Left cardiac atrium (tissue), 4 donors: Measurements from ENCODE around the gene ZFYVE28. TPM values are rescaled to one million over a fixed set of nuclear protein-coding genes. Genes with fewer than 3 reads are reported as not detected.

Experiments used
- ATAC-seq, 2 donors: fragments of 200-7000 bp; cut with Tn5 transposase; one replicate each; pipeline ENCODE4 v1.9.1; 2020; ENCODE audit warnings: mild to moderate bottlenecking in 2 of 2, moderate library complexity in 2 of 2
- DNase-seq: peaks from one replicate; pipeline ENCODE4 v3.0.0-alpha.2; 2020
- intact Hi-C, 2 donors: fragments of 100-400 bp; cut with DNase I; formaldehyde crosslinking; loops; one replicate each; pipeline versions ENCODE4 v1.14.1 to v1.15.1; 2022 to 2023
- total RNA-seq, 2 donors: library from RNA; stranded (reverse); fragmentation: NEBNext Ultra II Directional; extraction: Animal tissue kit (Norgen Biotek cat#: 25700); gene quantifications; one replicate each; pipeline ENCODE4 v1.2.1, GENCODE V29; 2021
- donor health status: DM: no; HTN: yes; CAD: no.
- donor health status: DM: no; HTN: yes; CAD: no; lungs with severe emphysema.
- donor health status: DM: yes; HTN: yes; CAD: no.
- donor health status: Dilated cardiomyopathy.

ZFYVE28 gene
- total RNA-seq, 2 donors from 2014 or later, result 5.2 to 7.2 TPM

DNA sequence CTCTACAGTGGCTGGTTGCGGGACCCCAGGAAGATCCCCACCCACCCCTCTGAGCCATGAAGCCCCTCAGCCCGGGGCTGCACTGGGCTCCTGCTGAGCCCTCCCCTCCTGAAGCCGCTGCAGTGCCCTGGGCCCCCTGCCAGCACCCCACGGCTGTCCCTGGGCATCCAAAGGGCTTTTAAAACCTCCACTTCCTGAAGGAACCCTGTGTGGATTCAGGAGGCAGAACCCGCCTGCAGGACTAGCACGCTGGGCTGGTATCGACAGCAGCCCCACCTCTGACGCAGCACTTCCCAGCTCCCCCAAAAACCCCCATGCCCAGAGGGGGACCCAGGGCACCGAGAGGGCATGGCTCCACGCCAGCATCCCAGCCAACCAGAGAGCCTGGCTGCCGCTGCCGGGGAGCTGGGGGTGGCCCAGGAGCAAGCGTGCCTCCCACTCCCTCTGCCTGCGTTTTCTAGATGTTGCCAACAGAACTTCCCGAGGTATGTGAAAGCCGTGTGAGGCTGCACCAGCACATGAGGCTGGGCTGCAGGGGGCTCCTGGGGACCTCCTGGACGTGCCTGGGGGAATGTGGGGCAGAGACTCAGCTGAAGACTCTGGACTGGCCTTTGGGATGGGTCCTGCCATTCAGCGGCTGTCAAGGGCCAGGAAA, 162.8 kb downstream of the ZFYVE28 start:
- peak; percentile 42 to 55 for ATAC-seq
- intact Hi-C loops, result no loop called here

DNA sequence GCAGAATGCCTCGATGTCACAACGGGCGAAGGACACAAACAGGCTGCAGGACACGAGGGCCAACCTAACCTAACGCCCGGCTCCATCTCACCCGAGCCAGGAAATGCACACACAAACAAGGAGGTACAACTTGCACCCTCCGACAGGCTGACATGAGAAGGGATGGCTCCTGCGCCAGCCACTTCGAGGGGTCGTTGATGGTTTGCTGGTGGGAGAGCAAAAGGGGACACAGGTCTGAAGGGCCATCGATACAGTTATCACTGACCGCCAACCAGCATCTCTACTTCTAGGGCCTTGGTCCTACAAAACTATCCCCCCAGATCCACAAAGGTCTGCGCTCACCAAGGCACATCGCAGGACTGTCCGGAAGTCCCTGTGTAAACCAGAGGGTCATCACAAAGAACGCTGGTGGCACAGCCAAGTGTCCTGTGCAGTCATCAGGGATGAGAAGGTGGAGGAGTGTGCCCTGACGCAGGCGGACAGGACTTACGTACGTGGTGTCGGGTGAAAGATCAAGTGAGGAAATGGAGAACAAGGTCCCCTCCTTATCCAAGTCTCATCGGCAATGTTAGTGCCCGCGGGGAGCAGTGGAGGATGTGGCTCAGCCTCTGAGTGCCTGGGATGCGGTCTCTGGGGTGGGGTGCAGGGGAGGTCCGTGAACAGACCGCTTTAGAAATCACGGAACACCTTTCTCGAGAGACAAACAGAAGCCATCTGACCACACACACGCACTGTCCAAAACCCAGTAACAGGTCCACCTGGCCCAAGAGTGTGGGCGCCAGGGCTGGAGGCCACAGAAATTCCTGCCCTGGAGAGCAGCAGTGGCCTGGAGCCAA, 163.6 kb downstream of the ZFYVE28 start:
- no peak for DNase-seq
- intact Hi-C loops, result no loop called here
- ATAC-seq, result no peak

More for the DNA sequence above, 162.8 kb downstream of the ZFYVE28 start:
- peak; percentile 55 for DNase-seq

DNA sequence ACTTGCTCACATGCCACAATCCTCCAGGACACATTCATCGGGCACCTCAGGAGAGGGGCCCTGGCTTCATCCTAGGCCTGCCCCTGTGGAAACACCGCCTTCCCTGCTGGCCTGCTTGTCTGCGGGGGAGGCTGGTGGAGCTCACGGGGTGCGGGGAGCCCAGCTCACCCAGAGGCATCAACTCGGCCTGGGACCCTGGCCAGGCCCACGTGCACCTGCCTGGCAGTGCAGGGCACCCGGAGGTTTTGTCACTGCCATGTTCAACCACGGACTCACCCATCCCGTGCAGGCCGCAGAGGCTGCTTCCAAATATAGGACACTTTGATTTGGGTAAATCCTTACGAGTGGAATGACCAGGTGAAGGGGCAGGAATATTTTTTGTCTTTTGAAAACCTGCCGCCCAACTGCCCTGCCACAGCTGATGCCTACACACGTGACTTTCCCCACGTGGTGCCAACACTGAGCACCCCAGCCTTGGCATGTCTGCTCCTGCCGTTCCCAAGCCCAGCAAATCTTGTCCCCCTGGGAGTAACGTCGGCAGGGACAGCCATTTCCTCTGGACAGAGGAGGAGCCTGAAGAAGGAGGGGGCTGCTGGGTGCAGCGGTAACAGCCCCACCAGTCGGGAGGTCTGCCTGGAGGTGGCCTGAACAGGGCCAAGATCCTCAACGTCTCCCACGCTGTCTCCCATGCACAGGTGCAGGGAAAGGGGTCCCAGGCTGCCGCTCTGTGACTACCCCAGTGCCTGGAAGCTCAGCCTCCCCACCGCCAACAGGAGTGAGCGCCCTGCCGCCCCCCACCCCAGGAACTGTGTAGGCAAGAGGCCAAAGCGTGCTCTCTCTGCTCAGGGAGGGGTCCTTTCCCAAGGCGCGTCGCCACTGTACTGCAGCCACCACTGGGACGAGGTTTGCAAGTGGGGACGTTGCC, 165.0 kb downstream of the ZFYVE28 start:
- DNase-seq (peak; percentile 21), ATAC-seq (no peak)
- intact Hi-C loops, result no loop called here

DNA sequence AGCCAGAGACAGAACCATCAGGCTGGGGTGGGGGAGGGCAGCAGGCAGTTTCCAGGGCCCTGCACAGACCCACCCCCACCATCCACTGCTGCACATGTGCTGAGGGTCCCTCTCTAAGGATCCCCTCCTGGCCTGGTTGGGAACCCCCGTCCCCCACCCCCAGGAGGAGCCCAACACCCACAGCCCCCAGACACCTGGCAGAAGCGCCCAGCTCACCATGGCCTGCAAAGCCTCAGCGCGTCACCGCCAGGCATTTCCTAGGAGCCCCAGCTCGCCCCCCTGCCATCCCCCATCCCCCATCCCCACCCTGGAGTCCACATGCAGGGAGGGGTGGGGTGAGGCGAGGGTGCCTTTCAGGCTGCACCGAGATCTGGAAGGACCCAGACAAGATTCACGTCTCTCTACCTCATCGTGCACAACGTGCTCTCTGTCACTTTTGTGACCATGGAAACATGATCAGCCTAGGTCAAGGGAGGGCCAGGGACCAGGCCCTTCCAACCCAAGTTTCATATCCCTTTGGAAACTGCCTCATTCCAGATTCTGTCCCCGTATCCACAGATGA, 165.8 kb downstream of the ZFYVE28 start:
- DNase-seq (no peak), ATAC-seq (no peak)

DNA sequence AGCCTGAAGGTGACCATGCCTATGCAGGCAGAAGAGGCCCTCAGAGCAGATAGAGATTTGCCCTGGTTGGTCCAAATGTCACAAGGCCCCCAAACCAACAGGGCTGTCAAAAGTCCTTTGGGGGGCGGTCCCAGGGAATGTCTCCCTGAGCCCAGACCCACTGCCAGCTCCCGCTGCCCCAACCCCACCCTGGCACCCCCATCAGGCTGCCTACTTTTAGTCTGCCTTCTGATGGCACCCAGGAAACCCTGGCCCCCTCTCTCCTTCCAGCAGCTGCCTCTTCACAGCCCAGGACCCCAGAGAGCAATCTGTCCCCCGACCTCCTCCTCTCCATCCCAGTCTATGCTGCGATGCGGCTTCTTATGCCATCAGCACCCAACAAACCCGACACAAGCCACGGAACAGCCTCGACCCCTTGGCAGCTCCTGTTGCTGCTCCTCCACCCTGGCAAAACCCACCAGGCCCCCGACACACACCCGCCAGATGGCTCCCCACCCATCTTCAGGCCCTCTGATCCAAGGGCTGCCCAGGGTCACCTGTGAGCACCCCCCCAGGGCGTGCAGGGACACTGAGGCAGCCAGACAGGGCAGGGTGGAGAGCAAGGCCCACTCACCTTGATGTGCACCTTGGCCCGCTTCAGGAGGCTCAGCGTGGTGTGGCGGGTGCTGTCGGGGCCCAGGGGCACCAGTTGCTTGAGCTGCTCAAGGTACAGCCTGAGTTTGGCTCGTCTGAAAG, 166.5 kb downstream of the ZFYVE28 start:
- peak; percentile 18 for DNase-seq
- ATAC-seq, result no peak
- intact Hi-C loops, result no loop called here

More for the DNA sequence above, 165.8 kb downstream of the ZFYVE28 start:
- intact Hi-C loops, result no loop called here

DNA sequence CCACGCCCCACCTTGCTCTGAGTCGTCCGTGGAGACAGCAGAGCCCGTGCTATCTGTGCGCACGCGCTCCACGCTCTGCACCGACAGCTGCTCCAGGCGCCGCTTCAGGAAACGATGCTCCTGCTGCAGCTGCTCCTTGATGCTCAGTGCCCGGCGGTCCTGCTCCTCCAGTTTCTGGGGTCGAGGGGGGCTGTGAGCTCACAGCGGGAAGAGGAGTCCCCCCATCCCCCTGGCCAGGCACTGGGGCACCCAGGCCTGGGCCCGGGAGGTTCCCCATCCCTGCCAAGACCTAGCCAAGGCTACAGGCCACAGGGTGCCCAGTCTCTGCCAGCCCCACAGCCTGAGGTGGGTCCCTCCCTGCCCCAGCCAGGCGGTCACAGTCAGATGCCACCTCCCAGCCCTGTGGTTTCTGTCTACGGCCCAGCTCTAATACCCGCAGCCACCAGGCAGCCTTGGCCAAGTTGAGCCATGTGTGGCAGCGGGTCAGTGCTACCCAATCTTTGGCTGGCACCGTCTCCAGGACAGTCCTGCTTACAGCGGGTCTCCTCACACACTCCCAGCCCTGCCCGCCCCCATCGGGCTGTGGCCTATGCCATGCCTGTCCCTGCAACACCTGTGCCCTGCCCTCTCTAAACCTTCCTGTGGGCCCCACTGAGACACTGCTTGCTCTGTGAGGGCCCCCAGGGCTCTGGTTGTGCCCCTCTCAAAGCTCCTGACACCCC, 167.2 kb downstream of the ZFYVE28 start:
- no peak for ATAC-seq
- peak; percentile 21 for DNase-seq
- intact Hi-C loops, result no loop called here

DNA sequence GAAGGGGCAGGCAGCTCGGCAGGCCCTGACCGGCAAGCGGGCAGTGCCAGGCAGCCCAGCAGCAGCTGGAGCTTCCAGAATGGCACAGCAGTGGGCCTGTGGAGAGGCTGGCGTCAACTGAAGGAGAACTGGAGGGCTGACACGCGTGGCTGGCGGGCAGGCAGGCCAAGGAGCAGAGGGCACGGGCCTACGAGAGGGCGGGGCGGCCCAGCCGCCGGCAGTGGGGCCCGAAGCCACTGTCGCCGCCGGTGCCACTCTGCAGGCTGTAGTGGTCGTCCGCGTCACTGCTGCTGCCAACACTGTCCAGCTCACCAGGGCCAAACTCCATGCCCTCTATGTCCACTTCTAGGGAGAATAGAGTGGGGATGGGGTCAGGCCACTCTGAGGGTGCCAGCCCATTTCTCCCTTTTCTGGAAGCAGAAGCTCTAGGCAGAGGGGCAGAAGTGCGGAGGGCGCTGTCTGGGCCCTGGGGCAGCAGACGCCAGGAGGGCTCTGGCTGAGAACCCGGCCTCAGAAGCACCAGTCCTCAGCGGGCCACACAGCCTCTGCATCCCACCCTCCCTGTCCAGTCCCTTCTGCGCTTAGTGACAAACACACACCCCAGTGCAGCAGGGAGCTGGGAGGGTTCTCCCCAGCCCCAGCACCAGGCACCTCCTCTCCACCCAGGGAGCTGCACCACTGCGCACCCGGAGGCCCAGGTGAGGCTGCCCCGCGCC, 167.9 kb downstream of the ZFYVE28 start:
- no peak for ATAC-seq

DNA sequence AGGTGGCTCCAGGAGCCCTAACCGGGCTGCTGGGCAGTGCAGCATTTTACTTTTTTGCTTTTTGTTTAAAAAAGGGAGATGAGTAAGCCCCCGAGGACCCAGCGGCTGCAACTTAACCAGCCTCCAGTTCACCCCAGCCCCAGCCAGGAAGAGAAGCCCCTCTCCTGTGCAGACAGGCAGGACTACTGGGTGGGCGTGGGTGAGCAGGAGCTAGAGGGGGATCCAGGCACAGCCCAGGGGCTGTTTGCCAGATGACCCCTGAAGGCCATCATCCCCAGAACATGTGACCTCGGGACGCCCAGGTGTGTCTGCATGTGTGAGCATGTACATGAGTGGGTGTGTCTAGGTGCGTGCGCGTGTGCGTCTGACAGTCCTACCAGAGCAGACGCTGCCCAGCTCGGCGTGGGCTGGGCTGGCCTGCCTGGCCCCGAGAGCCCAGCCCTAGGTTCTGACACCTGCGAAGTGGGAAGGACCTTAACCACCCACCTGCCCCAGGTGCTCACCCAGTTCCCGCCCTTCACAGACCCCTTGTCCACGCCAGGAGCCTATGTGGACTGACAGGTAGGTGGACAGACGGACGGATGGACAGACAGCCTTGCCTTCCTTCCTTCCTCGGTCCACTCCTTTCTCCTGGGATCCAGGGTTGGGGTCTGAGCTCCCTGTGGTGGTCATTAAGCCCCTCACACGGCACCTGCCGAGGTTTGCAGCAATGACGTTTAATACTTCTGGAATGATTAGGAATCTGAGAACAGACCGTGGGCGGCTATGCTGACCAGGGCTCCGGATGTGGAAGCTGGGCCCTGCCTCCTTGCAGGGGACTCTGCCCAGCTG, 168.7 kb downstream of the ZFYVE28 start:
- ATAC-seq (no peak), DNase-seq (peak; percentile 15)
- intact Hi-C loops, result loop anchor here in 1 of 2 donors (10.0 kb wide), 1 partner anchor 165 kb away; the partner anchor contains the start of genes CFAP99 and ZFYVE28

More for the DNA sequence above, 167.9 kb downstream of the ZFYVE28 start:
- DNase-seq, result no peak
- intact Hi-C loops, result no loop called here

DNA sequence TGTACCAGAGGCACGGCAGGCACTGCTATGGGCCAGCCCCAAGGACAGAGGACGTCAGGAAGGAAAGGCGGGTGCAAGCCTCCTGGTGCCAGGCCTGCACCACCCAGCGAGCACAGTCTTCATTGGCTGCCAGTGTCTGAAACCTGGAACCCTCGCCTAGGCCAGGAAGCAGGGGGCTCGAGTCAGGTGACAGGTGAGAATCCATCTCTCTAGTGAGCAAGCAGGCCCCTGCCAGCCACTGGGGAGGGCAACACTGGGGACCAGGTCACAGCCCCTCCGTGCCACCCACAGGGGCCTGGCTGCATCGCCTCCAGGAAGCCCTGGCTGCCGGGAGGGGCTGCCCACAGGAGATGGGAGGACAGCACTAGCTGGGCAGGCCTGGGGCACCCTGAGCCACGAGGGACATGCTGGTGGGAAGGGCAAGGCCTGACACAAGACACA, 169.6 kb downstream of the ZFYVE28 start:
- ATAC-seq (no peak), DNase-seq (no peak)
- intact Hi-C loops, result loop anchor here in 1 of 2 donors (10.0 kb wide), 1 partner anchor 166 kb away; the partner anchor contains the start of genes CFAP99 and ZFYVE28

DNA sequence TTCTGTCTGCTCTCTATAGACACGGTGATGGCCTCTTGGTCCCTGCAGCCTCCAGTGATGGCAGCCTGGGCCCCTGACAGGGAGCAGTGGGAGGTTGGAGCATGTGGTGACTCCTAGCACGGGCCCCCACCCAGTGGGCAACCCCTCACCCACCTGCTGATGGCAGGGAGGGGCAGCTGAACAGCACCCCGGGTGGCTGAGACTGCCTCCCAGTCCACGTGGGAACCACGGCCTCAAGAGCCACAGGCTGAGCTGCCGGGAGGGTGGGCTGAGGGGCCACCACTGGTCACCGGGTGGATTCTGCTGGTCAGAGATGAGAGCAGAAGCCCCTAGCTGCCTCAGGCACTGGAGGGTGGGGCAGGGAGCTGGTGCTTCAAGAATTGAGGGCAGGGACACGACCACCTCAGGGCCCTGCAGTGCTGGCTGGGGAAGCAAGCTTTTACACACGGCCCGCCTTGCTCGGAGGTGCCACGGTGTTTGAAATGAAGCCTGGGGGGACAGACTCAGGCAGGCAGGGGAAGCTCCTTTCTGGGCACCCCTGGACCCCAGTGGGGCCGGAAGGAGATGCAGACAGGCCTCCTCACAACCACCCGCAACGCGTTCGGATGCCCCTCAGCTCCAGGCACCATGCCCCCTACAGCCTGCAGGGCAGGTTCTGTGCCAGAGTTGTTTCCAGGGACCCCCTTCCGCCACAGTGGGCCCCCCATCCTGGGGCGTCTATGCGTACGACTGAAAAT, 170.2 kb downstream of the ZFYVE28 start:
- intact Hi-C loops, result loop anchor here in 1 of 2 donors (10.0 kb wide), 1 partner anchor 167 kb away; the partner anchor contains the start of genes CFAP99 and ZFYVE28
- peak; percentile 21 for DNase-seq
- no peak for ATAC-seq

DNA sequence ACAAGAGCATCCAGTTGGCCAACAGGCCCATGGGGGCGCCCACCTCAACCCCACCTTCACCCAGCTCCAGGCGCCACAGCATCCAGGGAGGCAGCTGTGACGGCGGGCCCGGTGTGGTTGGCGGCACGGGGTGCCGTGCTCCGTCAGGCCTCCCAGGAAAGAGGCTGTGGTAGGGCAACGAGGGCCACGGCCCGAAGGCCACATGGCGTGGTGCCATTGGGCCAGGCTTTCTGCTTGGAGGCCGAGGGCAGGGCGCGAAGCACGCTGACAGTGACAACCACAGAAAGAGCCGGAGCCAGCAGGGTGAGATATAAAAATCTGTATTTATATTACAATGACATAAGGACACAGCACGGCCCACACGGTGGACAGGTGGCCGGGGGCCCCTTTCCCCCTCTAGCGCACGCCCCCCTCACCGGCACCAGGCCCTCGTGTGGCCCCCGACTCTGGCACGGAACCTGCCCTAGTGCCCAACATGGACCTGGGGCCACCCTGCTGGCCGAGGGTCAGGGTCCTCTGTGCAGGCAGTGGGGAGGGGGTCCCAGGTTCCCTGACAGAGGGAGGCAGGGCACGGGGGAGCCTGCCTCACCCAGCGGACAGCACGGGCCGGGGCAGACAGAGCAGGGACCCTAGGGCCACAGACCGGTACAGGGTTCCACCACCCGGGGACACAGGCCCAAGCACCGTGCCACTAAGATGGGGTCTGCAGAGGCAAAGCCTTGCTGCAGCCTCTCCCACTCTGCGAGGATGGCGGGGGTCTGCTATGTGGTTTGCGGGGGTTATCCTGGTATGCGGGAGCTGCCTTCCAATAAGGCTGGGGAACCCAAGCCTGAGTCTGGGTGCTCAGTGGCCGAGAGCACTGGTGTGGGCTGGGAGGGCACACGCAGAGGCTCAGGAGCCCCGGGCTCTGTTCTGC, 171.1 kb downstream of the ZFYVE28 start:
- intact Hi-C loops, result loop anchor here in 1 of 2 donors (10.0 kb wide), 1 partner anchor 167 kb away; the partner anchor contains the start of genes CFAP99 and ZFYVE28
- DNase-seq (peak; percentile 17), ATAC-seq (no peak)

DNA sequence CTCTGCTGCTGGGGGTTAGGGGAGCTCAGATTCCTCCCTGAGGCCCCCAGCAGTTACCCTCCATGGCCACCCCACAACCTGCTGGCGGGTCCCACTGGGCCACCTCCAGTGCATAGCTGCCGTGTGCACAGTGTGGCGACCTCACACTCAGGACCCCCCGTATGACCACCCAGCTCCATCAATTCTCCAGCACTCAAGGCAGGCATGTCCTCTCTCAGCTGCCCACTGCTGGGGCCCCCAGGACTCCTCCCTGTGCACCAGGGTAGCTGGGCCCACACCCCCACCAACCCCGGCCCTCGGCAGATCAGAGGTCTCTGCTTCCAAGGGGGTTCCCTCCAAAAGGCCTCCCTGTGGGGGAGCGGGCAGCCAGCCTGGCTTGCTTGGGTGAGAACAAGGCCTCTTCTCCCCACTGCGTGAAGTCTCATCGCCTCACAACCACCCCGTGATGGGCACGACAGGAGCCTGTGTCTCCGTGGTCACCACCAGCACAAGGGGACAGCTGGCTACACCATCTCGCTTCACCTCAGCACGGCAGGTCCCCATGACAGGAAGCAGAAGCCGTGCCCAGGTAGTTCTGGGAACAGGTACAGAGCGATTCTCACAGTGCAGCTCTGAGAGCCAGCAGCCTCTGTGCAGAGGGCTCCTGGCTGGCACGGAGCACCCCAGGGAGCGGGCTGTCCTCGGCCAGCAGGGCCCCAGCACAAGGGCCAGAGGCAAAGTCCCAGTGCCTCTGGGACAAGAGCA, 171.9 kb downstream of the ZFYVE28 start:
- DNase-seq (no peak), ATAC-seq (no peak)
- intact Hi-C loops, result loop anchor here in 1 of 2 donors (10.0 kb wide), 1 partner anchor 168 kb away; the partner anchor contains the start of genes CFAP99 and ZFYVE28

DNA sequence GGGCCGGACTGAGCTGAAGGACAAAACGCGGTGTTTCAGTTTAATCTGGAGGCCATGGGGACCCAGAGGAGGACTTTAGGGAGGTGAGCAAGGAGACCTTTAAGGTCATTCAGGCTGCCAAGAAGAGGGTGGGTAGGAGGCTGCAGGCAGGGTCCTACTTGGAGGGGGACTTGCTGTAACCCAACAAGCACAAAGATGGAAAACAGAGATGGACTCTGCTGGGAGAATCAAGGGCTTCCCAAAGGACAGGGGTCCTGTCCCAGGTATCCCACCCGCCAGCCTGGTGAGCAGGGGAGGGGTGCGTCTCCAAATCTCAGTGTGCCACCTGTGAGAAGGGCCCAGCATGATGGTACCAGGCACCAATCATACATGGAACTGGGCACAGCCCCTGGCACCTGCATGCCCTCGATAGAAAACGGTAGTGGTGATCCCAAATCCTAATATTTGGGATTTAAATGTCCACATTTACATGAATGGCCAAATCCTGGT, 172.6 kb downstream of the ZFYVE28 start:
- intact Hi-C loops, result loop anchor here in 1 of 2 donors (10.0 kb wide), 1 partner anchor 169 kb away; the partner anchor contains the start of genes CFAP99 and ZFYVE28
- ATAC-seq, result no peak
- DNase-seq, result no peak
